Upper lobe of left lung (tissue), 4 donors: ENCODE measurements around the gene PRR5.

Experiments used
- EP300 ChIP-seq, 4 donors: sonication (generic); formaldehyde crosslinking; IDR thresholded peaks; one replicate each; pipeline ENCODE4 v1.5.1; 2017; ENCODE audit warnings: antibody characterized with exemption in 4 of 4, control low read depth in 2 of 4
- POLR2A ChIP-seq, 4 donors: fragments of 450-650 bp; IDR thresholded peaks; one replicate each; pipeline ENCODE4 v1.5.1; 2016 to 2017; ENCODE audit warnings: antibody characterized with exemption in 4 of 4, mild to moderate bottlenecking in 2 of 4
- TF ChIP-seq, protein P1 (sequence below), 6 experiments: fragments of 450-650 bp in 4 of 6; fragments of 200-600 bp in 2 of 6; sonication (generic) in 2 of 6; IDR thresholded peaks; one replicate each; pipeline ENCODE4 v1.5.1; 2016 to 2019; ENCODE audit warnings: antibody characterized with exemption in 6 of 6

DNA sequence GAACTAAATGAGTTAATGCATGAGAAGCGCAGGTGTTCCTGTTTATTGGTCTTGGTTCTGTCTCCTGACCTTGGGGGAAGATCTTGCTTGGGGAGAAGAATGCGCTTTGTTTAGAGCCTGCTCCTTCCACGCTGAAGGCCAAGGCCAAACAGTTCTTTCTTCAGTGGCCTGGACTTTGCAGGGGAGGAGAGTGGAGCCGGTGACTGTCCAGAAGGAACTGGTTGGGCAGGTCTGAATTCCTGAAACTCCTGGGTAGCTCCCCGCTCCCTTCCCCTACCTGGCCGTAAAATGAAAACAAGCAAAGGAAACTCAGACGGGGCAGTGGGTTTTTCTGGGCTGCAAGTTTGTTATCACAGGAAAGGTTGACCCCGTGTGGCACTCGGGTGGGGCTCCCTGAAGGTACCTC lies 54.0 kb downstream of the PRR5 start:
- TF ChIP-seq POLR2A (IDR thresholded peaks at IDR 0.05) (no peak), EP300 (IDR thresholded peaks at IDR 0.05) (no peak)
- TF ChIP-seq, protein P1, sequence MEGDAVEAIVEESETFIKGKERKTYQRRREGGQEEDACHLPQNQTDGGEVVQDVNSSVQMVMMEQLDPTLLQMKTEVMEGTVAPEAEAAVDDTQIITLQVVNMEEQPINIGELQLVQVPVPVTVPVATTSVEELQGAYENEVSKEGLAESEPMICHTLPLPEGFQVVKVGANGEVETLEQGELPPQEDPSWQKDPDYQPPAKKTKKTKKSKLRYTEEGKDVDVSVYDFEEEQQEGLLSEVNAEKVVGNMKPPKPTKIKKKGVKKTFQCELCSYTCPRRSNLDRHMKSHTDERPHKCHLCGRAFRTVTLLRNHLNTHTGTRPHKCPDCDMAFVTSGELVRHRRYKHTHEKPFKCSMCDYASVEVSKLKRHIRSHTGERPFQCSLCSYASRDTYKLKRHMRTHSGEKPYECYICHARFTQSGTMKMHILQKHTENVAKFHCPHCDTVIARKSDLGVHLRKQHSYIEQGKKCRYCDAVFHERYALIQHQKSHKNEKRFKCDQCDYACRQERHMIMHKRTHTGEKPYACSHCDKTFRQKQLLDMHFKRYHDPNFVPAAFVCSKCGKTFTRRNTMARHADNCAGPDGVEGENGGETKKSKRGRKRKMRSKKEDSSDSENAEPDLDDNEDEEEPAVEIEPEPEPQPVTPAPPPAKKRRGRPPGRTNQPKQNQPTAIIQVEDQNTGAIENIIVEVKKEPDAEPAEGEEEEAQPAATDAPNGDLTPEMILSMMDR (IDR thresholded peaks at IDR 0.05) = no peak
